OCI-LY3 (cell line): ENCODE results near the gene BIRC5.

Experiments used
- CTCF ChIP-seq: fragments of 200-600, 300-600 bp; sonication (generic); IDR thresholded peaks from 2 replicates; pipeline ENCODE4 v1.5.1; 2014; ENCODE audit warnings: antibody characterized with exemption, low read length, low read depth
- EZH2phosphoT487 ChIP-seq: fragments of 200-600 bp; shearing (Covaris generic); IDR thresholded peaks from 2 replicates; pipeline ENCODE4 v1.6.1; 2018; ENCODE audit warnings: antibody characterized with exemption, mixed run types, low read depth

GRCh38 chr17:78168903-78169793, 44.9 kb upstream of the BIRC5 start:
- TF ChIP-seq CTCF, result no peak
- TF ChIP-seq EZH2phosphoT487, result no peak
